GM23248 (cell line): Measurements from ENCODE around the gene MMP15.

Experiments
- EZH2 ChIP-seq: fragments of 200-600 bp; sonication (generic); IDR thresholded peaks from 2 replicates; pipeline ENCODE4 v1.6.1; 2018; ENCODE audit warnings: antibody characterized with exemption, mild to moderate bottlenecking; ENCODE audit not compliant: insufficient read depth, poor library complexity, severe bottlenecking
- EZH2phosphoT487 ChIP-seq: fragments of 200-600 bp; sonication (generic); IDR thresholded peaks from 2 replicates; pipeline ENCODE4 v1.6.1; 2018; ENCODE audit warnings: antibody characterized with exemption, moderate library complexity, mild to moderate bottlenecking, low read depth; ENCODE audit not compliant: insufficient read depth

GRCh38 chr16:58012481-58012880 lies 13.1 kb upstream of the MMP15 start:
- TF ChIP-seq EZH2 (no peak), EZH2phosphoT487 (no peak)
